Type B pancreatic cell (in vitro differentiated cells): ENCODE measurements around the gene ENPP6. TPM values are rescaled to one million over a fixed set of nuclear protein-coding genes. Genes with fewer than 3 reads are reported as not detected.

Experiments
- DNase-seq: peaks from one replicate; pipeline ENCODE4 v3.0.0; 2021; ENCODE audit warnings: mixed read lengths; ENCODE audit not compliant: unreplicated experiment; ENCODE audit errors: extremely low spot score
- H3K27ac Mint-ChIP-seq: 2 replicates; pipeline ENCODE4 v1.8.0; 2021; ENCODE audit warnings: mild to moderate bottlenecking, mixed read lengths
- H3K27me3 Mint-ChIP-seq: 2 replicates; pipeline ENCODE4 v1.8.0; 2021; ENCODE audit warnings: mixed read lengths
- H3K36me3 Mint-ChIP-seq: 2 replicates; pipeline ENCODE4 v1.8.0; 2021; ENCODE audit warnings: mixed read lengths
- H3K4me1 Mint-ChIP-seq: one replicate; pipeline ENCODE4 v1.8.0; 2021; ENCODE audit warnings: mixed read lengths; ENCODE audit not compliant: unreplicated experiment
- H3K4me3 Mint-ChIP-seq: 2 replicates; pipeline ENCODE4 v1.8.0; 2021; ENCODE audit warnings: mild to moderate bottlenecking, mixed read lengths
- H3K9me3 Mint-ChIP-seq: 2 replicates; pipeline ENCODE4 v1.8.0; 2021; ENCODE audit warnings: mixed read lengths
- total RNA-seq: library from RNA; stranded (reverse); gene quantifications from 2 replicates; pipeline ENCODE4 v1.2.1, GENCODE V29; 2021; ENCODE audit warnings: low replicate concordance
- TF ChIP-seq, protein P1 (sequence below): fragments of 200-600 bp; sonication (generic); conservative IDR thresholded peaks from 2 replicates; pipeline ENCODE4 v1.5.0; 2021; ENCODE audit warnings: antibody characterized with exemption, mild to moderate bottlenecking

The ENPP6 gene
- total RNA-seq, 1 donor from 2014 or later = 0.51 TPM

DNA sequence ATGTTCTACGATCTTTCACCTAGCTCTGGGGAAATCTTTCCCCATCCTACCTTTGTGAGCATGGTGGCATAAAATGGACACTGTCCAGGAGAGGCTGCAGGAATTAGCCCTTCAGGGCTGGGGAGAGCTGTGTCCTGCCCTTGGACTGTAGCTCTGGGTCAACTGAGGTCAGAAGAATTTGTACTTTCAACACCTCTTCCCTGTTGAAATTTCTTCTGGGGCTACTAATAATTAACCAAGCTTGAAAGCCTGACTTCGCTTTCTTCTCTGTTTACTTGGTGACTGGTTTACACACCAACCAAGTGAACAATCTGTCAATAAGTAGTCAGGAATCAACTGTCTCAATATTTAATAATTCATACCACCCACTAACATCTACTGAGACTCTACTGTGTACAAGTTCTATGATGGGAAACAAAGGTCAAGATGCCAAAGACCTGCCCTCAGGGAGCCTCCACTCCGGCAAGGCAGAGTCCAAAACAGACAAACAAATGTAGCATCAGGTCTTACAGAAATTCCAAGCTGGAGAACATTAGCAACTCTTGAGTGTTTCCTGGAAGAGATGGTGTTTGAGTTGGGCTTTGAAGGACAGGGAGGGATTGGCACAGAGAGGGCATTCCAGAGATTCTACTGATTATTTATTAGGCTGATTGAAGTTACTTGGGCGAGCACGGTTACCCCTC lies 113.1 kb downstream of the ENPP6 start:
- peaks cover 15% of the 10 kb centered on the region for H3K9me3 Mint-ChIP-seq
- peaks cover 7% of the 10 kb centered on the region for H3K27me3 Mint-ChIP-seq
- H3K27ac Mint-ChIP-seq = peak overlapping the region; percentile 46
- TF ChIP-seq, protein P1, sequence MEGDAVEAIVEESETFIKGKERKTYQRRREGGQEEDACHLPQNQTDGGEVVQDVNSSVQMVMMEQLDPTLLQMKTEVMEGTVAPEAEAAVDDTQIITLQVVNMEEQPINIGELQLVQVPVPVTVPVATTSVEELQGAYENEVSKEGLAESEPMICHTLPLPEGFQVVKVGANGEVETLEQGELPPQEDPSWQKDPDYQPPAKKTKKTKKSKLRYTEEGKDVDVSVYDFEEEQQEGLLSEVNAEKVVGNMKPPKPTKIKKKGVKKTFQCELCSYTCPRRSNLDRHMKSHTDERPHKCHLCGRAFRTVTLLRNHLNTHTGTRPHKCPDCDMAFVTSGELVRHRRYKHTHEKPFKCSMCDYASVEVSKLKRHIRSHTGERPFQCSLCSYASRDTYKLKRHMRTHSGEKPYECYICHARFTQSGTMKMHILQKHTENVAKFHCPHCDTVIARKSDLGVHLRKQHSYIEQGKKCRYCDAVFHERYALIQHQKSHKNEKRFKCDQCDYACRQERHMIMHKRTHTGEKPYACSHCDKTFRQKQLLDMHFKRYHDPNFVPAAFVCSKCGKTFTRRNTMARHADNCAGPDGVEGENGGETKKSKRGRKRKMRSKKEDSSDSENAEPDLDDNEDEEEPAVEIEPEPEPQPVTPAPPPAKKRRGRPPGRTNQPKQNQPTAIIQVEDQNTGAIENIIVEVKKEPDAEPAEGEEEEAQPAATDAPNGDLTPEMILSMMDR = no peak
- DNase-seq = no peak
- no peak overlapping the region for H3K4me3 Mint-ChIP-seq
- H3K4me1 Mint-ChIP-seq = peaks cover 43% of the 10 kb centered on the region
- H3K36me3 Mint-ChIP-seq = peaks cover 5% of the 10 kb centered on the region

DNA sequence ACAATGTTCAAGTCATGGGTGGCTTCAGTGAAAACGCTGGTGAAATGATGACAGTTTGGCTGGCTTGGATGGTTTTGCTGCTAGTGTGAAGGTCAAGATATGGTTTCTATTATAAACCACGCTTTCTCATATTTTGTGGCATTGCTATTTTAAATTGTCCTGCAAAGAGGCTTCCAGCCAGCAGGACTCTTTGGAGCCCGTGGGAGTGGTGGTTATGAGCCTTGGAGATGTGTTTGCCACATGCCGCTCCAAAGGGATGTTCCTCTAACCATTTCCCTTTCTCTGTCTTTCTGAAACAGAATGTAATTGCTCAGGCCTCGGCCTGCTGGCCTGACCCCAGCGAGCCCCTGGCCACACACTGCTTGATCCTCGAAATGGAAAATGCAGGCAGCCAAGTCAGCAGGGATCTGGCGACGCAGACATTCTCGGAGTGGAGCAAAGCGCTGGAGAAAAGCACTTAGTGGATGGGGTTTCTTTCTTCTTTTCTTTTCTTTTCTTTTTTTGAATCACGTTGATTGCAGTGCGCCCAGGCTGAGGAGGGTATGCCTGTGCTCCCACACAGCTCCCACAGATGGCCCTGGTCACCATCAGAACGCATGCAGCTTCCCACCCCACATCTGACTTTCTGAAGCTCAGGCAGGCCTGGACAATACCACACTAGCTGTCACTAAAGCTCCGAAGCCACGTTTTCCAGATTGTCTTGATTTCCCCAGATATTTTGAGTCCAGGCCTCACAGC lies 114.0 kb downstream of the ENPP6 start:
- H3K27ac Mint-ChIP-seq = peak overlapping the region; percentile 46
- peaks cover 15% of the 10 kb centered on the region for H3K9me3 Mint-ChIP-seq
- DNase-seq = no peak
- no peak overlapping the region for H3K4me3 Mint-ChIP-seq
- TF ChIP-seq, protein P1 = no peak
- H3K36me3 Mint-ChIP-seq = peaks cover 5% of the 10 kb centered on the region
- peaks cover 47% of the 10 kb centered on the region for H3K4me1 Mint-ChIP-seq
- H3K27me3 Mint-ChIP-seq = peaks cover 7% of the 10 kb centered on the region

DNA sequence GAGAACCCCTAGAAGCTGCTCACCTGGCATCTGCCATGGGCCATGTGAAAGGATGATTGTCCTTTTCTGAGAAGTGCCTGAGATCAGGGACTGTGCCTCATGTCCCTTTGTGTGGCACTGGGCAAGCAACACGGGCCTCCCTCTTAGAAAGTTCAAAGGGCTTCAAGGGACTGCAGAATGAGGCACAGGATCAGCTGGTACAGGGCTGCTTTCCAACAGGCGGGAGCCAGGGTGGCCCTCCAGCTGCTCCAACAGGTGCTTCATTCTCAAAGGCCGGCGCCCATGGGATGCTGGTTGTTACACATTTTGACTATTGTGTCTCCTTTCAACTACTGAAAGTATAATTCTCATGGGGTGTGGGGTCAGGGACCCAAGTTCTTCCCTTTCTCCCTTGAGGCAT lies 114.7 kb downstream of the ENPP6 start:
- Mint-ChIP-seq H3K27ac (no peak overlapping the region), H3K27me3 (peaks cover 6% of the 10 kb centered on the region), H3K9me3 (peaks cover 15% of the 10 kb centered on the region), H3K4me1 (peaks cover 47% of the 10 kb centered on the region), H3K36me3 (peaks cover 5% of the 10 kb centered on the region), H3K4me3 (no peak overlapping the region)
- TF ChIP-seq, protein P1 = no peak
- DNase-seq = no peak

DNA sequence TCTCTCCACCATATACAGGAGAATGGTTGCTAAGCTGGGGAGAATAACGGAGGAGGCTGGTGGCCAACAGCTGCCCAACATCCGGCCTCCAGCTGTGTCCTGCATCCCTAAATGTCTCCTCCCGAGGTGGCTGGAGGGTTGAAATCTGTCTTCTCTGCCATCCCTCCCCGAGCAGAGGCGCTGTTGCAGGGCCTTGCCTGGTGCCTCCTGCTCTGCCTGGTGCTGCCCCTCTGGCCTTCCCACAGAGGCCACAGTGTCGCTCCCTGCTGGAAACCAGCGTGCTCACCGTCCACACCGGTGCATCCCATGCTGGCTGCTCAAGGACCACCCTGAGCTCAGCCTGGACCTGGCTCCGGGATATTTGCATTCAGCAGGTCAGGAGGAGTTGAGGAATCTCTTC lies 115.2 kb downstream of the ENPP6 start:
- H3K27me3 Mint-ChIP-seq = peaks cover 9% of the 10 kb centered on the region
- no peak for DNase-seq
- TF ChIP-seq, protein P1 = no peak
- H3K27ac Mint-ChIP-seq = no peak overlapping the region
- H3K36me3 Mint-ChIP-seq = peaks cover 5% of the 10 kb centered on the region
- no peak overlapping the region for H3K4me3 Mint-ChIP-seq
- peaks cover 15% of the 10 kb centered on the region for H3K9me3 Mint-ChIP-seq
- peaks cover 47% of the 10 kb centered on the region for H3K4me1 Mint-ChIP-seq

DNA sequence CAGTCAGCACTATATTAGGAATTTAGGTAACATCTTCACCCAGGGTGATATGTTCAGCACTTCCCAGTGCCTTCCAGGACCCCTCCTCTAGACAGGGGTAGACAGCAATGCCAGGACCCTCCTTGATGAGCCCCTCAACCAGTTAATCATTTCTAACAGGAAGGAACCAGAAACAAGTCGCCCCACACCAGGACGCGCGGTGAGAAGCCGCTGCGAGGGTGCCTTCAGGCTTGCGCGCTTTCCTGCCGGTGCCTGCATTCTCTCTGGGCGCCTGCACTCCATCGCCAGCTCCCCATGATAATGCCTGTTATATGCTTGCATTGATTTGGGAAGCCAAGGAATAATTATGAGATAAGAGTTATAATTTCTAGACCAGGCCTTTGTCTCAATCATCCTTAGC lies 116.0 kb downstream of the ENPP6 start:
- no peak overlapping the region for H3K4me3 Mint-ChIP-seq

More for the DNA sequence above, 116.0 kb downstream of the ENPP6 start:
- DNase-seq = no peak
- TF ChIP-seq, protein P1 = no peak
- Mint-ChIP-seq H3K27me3 (peaks cover 12% of the 10 kb centered on the region), H3K4me1 (peaks cover 46% of the 10 kb centered on the region), H3K9me3 (peaks cover 14% of the 10 kb centered on the region), H3K27ac (no peak overlapping the region), H3K36me3 (peaks cover 5% of the 10 kb centered on the region)
